ENCODE results near the gene PNMT.

Gene PNMT

DNA sequence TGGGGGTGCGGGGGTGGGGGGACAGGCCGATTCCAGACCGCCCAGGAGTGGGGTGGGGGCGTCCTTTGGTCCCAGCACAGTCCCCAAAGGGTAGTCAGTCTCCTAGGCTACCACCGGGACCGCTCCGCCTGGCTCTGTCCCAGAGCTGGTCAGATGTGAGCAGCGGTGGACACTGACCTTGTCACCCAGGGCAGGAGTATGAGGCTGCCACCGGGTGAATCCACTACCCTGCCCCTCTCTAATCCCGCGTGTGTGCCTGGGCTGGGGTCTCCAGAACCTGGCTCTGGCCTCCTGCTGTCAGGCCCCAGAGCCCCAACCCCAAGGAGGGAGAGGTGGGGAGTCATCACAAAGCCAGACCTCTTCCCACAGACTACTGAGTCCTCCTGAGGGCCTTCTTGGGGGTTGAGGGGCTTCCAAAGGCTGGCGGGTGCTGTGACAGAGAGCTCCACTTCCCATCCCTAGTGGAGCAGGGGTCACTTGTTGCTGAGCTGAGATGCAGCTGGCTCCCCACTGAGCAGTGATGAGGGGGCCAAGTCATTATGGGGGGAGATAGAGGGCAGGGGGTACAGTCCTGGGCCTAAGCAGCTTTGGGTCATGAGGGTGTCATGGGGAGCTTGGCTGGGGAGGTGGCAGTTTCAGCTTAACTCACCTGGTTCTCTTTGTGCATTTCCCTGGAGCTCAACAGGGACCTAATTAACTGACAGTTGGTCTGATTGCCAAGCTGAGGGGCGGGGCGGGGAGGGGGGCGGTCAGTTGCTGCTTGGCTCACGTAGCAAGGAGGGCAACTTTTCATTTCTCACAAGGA is 40.3 kb upstream of the PNMT start:
- Histone ChIP-seq H2AFZ (ENCODE audit: low read depth, low read length) (no peak overlapping the region), H3K9me3 (ENCODE audit: low read length) (no peaks in the 10 kb centered on the region), H3K4me1 (ENCODE audit: insufficient read depth, low read length) (peaks cover 14% of the 10 kb centered on the region), H3K27me3 (ENCODE audit: insufficient read depth, low read length) (peaks cover 74% of the 10 kb centered on the region), H3K4me3 (ENCODE audit: low read length) (no peak overlapping the region), H3K36me3 (ENCODE audit: insufficient read depth, low read length) (no peaks in the 10 kb centered on the region)

DNA sequence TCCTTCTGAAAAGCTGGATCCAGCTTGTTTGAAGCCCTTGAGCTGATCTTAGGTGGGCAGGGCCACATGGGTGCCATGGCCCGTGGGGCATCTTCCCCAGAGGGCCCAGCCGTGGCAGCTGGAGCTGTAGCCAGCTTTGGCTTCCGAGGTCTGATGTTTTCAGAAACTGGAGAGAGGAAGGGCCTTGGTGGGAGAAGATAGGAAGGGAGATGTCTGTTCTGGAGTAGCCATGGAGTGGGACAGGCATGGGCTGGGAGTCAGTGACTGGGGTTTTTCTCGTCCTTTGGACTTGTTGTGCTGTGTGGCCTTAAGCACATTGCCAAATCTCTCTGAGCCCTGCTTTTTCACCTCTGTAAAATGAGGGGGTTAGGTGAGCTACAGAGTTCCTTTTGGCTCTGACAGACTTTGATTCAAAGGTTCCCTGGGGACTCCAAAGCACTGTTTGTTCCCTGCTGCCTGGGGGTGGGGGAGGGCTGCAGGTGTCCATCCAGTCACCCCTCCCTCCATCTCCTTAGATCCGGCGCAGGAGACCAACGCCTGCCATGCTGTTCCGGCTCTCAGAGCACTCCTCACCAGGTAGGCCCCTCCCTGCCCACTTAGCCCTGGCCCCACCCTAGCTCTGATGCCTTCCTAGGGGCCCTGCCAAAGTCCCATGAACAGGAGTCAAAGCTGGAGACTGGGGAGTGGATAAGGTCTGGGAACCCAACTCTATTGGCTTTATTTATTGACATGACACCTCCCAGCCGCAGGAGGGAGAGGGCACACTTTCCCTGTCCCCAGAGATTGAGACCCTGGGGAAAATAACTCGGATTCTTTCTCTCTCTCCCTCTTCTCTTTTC is 39.4 kb upstream of the PNMT start:
- Histone ChIP-seq H3K27me3 (ENCODE audit: insufficient read depth, low read length) (peaks cover 74% of the 10 kb centered on the region), H3K4me3 (ENCODE audit: low read length) (no peak overlapping the region), H3K9me3 (ENCODE audit: low read length) (no peaks in the 10 kb centered on the region), H3K4me1 (ENCODE audit: insufficient read depth, low read length) (peaks cover 14% of the 10 kb centered on the region), H2AFZ (ENCODE audit: low read depth, low read length) (no peak overlapping the region), H3K36me3 (ENCODE audit: insufficient read depth, low read length) (no peaks in the 10 kb centered on the region)

DNA sequence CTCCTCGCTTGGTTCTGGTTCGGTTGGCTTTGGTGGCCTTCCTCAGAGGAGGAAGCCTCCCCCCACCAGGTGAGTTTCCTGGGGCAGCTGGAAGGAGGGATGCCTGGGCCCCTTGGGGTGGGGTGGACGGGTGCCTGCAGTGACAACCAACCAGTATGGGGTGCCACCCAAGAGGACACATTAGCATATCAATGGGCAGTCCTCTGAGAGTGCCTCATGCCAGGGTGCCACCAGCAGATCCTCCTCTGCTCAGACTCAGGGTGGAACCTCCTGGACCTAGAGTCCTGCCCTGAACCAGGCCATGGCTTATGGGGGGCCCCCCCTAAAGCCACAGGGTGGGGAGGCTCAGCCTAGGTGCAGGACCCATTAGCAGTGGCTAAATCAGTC is 38.8 kb upstream of the PNMT start:
- peaks cover 70% of the 10 kb centered on the region for H3K27me3 ChIP-seq (ENCODE audit: insufficient read depth, low read length)
- no peaks in the 10 kb centered on the region for H3K36me3 ChIP-seq (ENCODE audit: insufficient read depth, low read length)
- no peaks in the 10 kb centered on the region for H3K9me3 ChIP-seq (ENCODE audit: low read length)
- H2AFZ ChIP-seq (ENCODE audit: low read depth, low read length), result no peak overlapping the region
- H3K4me3 ChIP-seq (ENCODE audit: low read length), result no peak overlapping the region
- peaks cover 14% of the 10 kb centered on the region for H3K4me1 ChIP-seq (ENCODE audit: insufficient read depth, low read length)

DNA sequence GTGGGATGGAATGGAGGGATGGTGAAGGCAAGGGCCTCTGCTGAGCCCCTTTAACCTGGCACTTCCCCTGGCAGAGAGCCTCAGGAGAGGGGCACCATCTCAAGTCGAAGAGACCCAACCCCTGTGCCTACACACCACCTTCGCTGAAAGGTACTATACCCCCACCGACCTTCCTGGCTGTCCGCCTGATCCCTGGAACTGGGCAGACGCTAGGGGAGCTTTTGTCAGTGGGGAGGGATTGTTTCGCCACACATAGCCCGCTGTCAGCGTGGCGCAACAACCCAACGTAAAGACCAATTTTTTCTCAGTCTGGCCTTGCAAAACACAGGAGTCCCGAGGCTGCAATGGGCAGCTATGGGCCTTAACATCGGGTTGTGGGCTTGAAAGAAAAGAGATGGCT is 38.4 kb upstream of the PNMT start:
- Histone ChIP-seq H2AFZ (ENCODE audit: low read depth, low read length) (no peak overlapping the region), H3K4me3 (ENCODE audit: low read length) (no peak overlapping the region), H3K36me3 (ENCODE audit: insufficient read depth, low read length) (no peaks in the 10 kb centered on the region), H3K27me3 (ENCODE audit: insufficient read depth, low read length) (peaks cover 66% of the 10 kb centered on the region), H3K4me1 (ENCODE audit: insufficient read depth, low read length) (peaks cover 14% of the 10 kb centered on the region), H3K9me3 (ENCODE audit: low read length) (no peaks in the 10 kb centered on the region)

DNA sequence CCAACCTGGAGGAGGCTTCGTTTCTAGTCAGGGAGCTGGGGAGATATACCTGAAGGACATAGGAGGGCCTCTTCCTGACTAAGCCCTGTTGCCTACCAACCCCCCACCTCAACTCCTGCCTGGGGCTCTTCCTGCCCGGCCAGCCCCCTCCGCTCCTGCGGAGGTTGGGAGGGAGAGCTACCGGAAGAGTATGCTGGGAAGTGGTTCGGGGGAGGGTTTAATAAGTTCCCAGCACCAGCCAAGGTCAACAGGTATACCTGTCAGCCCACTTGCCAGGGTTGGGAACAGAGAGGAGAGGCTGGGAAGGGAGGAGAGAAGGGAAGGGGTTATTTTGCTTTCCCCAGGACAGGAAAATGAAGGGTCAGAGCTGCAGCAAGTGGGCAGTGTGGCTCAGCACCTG is 36.9 kb upstream of the PNMT start:
- Histone ChIP-seq H3K36me3 (ENCODE audit: insufficient read depth, low read length) (no peaks in the 10 kb centered on the region), H2AFZ (ENCODE audit: low read depth, low read length) (no peak overlapping the region), H3K27me3 (ENCODE audit: insufficient read depth, low read length) (peaks cover 51% of the 10 kb centered on the region), H3K4me3 (ENCODE audit: low read length) (no peak overlapping the region), H3K9me3 (ENCODE audit: low read length) (no peaks in the 10 kb centered on the region), H3K4me1 (ENCODE audit: insufficient read depth, low read length) (peaks cover 14% of the 10 kb centered on the region)

DNA sequence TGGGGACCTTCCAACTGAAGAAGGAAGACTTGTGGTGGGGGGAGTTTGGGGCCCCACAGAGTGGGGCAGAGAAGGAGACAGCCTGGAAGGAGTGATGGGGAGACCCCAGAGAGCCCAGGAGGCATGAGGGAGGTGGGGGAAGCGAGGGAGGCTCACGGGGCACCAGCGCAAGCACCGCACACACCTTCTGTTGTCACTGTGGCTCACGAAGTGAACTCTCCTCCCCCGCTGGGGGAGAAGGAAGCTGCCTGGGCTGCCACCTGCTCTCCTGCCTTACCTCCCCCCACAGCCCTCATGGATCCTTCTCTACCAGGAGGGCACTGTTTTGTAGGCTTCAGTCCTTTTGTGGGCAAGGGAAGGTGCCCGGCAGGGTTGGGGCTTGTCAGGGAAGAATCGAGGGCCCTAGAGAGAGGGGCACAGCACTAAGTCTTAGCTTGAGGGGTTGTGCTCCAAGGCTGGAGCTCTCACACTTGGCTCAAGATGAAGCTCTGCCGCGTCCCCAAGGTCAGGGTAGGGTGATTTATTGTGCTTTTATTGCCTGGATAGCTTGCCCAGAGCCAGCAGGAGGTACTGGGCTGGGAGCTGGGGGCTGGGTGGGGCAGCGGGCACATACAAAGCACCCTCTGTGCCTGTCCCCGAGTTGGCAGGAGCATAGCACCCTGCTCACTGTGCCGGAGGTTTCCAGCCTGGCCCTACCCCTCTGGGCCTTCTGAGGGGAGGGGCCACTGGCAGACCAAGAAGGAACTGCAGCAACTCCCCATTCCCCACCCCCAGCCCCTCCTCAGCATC is 35.9 kb upstream of the PNMT start:
- no peak overlapping the region for H2AFZ ChIP-seq (ENCODE audit: low read depth, low read length)
- peaks cover 45% of the 10 kb centered on the region for H3K27me3 ChIP-seq (ENCODE audit: insufficient read depth, low read length)
- H3K4me1 ChIP-seq (ENCODE audit: insufficient read depth, low read length), result peaks cover 9% of the 10 kb centered on the region
- no peak overlapping the region for H3K4me3 ChIP-seq (ENCODE audit: low read length)
- no peaks in the 10 kb centered on the region for H3K36me3 ChIP-seq (ENCODE audit: insufficient read depth, low read length)
- no peaks in the 10 kb centered on the region for H3K9me3 ChIP-seq (ENCODE audit: low read length)

DNA sequence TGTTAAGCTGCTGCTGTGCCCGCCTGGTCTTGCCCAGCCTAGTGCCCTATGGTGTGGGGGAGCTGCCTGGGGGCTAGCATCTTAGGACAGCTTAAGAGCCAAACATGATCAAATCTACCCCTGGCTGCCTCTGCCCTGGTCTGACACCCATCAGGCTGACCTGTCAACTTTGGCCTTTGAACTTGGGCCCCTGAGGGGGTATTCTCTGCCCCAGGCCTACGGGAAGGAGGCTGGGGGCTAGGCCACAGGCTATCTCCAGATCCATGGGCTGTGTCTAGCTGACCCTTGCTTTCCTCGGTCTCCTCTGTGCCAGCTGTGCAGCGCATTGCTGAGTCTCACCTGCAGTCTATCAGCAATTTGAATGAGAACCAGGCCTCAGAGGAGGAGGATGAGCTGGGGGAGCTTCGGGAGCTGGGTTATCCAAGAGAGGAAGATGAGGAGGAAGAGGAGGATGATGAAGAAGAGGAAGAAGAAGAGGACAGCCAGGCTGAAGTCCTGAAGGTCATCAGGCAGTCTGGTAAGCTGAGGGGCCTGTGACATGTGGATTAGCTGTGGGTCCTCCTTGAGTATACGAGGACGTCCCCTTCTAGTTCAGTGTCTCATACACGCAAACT is 34.6 kb upstream of the PNMT start:
- no peak overlapping the region for H3K4me3 ChIP-seq (ENCODE audit: low read length)
- no peaks in the 10 kb centered on the region for H3K36me3 ChIP-seq (ENCODE audit: insufficient read depth, low read length)
- peaks cover 33% of the 10 kb centered on the region for H3K27me3 ChIP-seq (ENCODE audit: insufficient read depth, low read length)
- H3K4me1 ChIP-seq (ENCODE audit: insufficient read depth, low read length), result peaks cover 18% of the 10 kb centered on the region
- H2AFZ ChIP-seq (ENCODE audit: low read depth, low read length), result no peak overlapping the region
- no peaks in the 10 kb centered on the region for H3K9me3 ChIP-seq (ENCODE audit: low read length)

DNA sequence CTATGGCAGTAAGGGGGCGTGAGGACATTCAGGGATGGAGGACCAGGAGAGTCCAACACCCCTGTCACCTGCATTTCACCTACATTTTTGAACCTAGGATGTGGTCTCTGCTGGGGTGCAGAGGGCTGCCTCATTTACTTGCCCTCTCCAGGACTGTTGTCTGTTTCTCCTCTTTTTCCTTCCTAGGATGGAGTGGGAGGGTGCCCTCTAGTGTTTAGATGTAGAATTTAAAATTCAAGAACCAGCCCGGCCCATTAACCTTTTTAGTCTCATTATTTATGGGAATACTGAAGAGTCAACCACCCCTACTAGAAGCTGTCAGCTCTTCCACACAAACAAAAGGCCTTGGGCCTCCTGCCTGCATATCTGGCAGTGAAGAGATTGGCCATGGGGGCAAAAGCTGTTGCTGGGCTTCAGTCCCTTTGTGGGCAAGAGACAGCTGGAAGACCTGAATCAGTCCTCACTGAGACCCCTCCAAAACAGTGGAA is 33.8 kb upstream of the PNMT start:
- no peaks in the 10 kb centered on the region for H3K36me3 ChIP-seq (ENCODE audit: insufficient read depth, low read length)
- H3K27me3 ChIP-seq (ENCODE audit: insufficient read depth, low read length), result peaks cover 25% of the 10 kb centered on the region
- H3K4me1 ChIP-seq (ENCODE audit: insufficient read depth, low read length), result peaks cover 24% of the 10 kb centered on the region
- no peaks in the 10 kb centered on the region for H3K9me3 ChIP-seq (ENCODE audit: low read length)
- H3K4me3 ChIP-seq (ENCODE audit: low read length), result no peak overlapping the region
- no peak overlapping the region for H2AFZ ChIP-seq (ENCODE audit: low read depth, low read length)

DNA sequence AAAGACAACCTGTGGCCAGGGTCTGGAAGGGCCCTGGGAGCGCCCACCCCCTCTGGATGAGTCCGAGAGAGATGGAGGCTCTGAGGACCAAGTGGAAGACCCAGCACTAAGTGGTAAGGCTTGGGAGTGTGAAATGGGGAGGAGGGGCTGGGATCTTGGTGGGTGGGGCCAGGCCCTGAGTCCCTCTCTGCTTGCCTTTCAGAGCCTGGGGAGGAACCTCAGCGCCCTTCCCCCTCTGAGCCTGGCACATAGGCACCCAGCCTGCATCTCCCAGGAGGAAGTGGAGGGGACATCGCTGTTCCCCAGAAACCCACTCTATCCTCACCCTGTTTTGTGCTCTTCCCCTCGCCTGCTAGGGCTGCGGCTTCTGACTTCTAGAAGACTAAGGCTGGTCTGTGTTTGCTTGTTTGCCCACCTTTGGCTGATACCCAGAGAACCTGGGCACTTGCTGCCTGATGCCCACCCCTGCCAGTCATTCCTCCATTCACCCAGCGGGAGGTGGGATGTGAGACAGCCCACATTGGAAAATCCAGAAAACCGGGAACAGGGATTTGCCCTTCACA is 32.6 kb upstream of the PNMT start:
- Histone ChIP-seq H3K4me1 (ENCODE audit: insufficient read depth, low read length) (peaks cover 36% of the 10 kb centered on the region), H3K4me3 (ENCODE audit: low read length) (no peak overlapping the region)

DNA sequence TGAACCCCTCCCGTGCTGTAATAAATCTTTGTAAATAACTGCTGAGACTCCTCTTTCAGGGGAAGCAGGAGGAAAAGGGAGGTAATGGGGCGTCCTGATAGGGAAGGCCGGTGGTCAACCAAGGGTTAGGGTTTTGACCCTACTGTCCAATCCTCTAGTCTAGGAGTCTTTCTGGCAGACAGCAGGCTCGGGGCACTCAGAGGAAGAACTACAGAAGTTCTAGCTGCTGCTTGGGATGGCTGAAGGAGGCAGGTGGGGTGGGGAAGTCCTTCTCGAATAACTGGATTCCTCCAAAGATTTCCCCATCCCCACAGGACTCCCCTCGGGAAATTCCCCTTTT is 31.7 kb upstream of the PNMT start:
- Histone ChIP-seq H2AFZ (ENCODE audit: low read depth, low read length) (peak overlapping the region; percentile 79), H3K36me3 (ENCODE audit: insufficient read depth, low read length) (no peaks in the 10 kb centered on the region), H3K27me3 (ENCODE audit: insufficient read depth, low read length) (peaks cover 8% of the 10 kb centered on the region), H3K4me1 (ENCODE audit: insufficient read depth, low read length) (peaks cover 37% of the 10 kb centered on the region), H3K4me3 (ENCODE audit: low read length) (peak overlapping the region; percentile 91), H3K9me3 (ENCODE audit: low read length) (no peaks in the 10 kb centered on the region)

More for the DNA sequence above, 32.6 kb upstream of the PNMT start:
- Histone ChIP-seq H3K27me3 (ENCODE audit: insufficient read depth, low read length) (peaks cover 15% of the 10 kb centered on the region), H2AFZ (ENCODE audit: low read depth, low read length) (no peak overlapping the region), H3K9me3 (ENCODE audit: low read length) (no peaks in the 10 kb centered on the region), H3K36me3 (ENCODE audit: insufficient read depth, low read length) (no peaks in the 10 kb centered on the region)

DNA sequence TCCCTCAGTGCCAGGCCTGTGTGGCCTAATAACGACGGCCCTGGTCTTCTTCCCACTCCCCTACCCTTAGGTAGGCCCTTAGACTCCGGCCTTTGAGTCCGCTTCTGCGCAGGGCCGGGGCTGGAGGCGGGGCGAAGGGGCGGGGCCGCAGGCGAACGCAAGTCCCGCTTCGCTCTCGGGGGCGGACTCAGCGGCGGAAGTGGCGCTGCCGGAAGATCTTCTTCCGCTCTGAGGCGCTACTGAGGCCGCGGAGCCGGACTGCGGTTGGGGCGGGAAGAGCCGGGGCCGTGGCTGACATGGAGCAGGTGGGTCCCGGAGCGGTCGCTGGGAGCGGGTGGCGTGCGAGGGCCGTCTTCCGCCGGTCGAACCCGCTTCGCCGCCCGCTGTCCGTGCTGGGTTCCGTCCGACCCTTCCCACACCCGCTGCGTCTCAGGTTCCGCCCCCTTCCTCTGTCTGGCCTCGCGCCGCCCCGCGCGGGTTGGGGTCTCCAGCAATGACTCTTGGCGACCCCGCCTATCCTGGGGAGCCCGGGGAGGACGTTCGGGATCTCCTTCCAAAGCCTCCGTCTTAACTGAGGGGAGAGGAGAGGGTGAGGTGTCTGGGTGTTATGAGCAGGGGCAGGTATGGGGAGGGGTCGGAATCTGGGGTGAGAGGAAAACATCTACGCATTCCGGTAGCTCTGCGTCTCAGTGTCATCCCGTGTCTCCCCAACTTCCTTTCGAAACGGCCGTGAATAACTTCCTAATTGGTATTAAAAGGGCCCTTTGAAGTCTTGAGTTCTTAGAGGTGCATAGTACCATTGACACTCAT is 31.1 kb upstream of the PNMT start, which contains the start of gene STARD3:
Gene STARD3, plus strand, starts transcription at position 218 of the 810 bp plus-strand sequence. CDS start 16,388 bp downstream, outside the sequence.
- Histone ChIP-seq H3K9me3 (ENCODE audit: low read length) (no peaks in the 10 kb centered on the region), H3K4me1 (ENCODE audit: insufficient read depth, low read length) (peaks cover 37% of the 10 kb centered on the region), H3K27me3 (ENCODE audit: insufficient read depth, low read length) (peaks cover 3% of the 10 kb centered on the region), H3K36me3 (ENCODE audit: insufficient read depth, low read length) (no peaks in the 10 kb centered on the region), H2AFZ (ENCODE audit: low read depth, low read length) (peak within 1 kb of the TSS; percentile 79), H3K4me3 (ENCODE audit: low read length) (peak within 1 kb of the TSS; percentile 91)

DNA sequence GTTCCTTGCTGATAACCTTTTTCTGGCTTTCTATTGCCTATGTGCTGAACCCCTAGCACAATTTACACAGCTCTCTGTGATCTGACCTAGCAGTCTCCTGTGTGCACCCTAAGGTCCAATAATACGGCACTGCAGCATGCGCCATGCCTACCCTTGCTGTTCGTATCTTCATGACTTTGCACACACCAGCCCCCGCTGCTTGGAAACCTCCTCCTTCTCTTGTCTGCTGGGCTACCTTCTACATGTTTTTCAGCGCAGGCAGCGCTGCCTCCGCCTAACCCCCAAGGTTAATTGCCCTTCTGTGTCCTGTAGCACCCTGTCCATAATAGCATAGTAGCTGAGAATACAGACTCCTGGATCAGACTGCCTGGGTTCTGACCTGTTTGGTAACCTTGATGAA is 29.9 kb upstream of the PNMT start:
- Histone ChIP-seq H3K4me3 (ENCODE audit: low read length) (peak overlapping the region; percentile 91), H2AFZ (ENCODE audit: low read depth, low read length) (no peak overlapping the region), H3K36me3 (ENCODE audit: insufficient read depth, low read length) (no peaks in the 10 kb centered on the region), H3K27me3 (ENCODE audit: insufficient read depth, low read length) (no peaks in the 10 kb centered on the region), H3K4me1 (ENCODE audit: insufficient read depth, low read length) (peaks cover 37% of the 10 kb centered on the region), H3K9me3 (ENCODE audit: low read length) (no peaks in the 10 kb centered on the region)

Measured in neuron (in vitro differentiated cells).